PC-3 (cell line): ENCODE measurements around the gene IRF2. TPM values are rescaled to one million over a fixed set of nuclear protein-coding genes. Genes with fewer than 3 reads are reported as not detected.

Source experiments
- ATAC-seq: fragments of 200-7000 bp; cut with Tn5 transposase; 2 replicates; pipeline ENCODE4 v1.9.1; 2020; ENCODE audit warnings: mild to moderate bottlenecking, moderate library complexity
- BruUV-seq: library from RNA; stranded (reverse); fragments of 400-500 nt; replicated peaks from 2 replicates; lab custom pipeline; 2021; lab: Mats Ljungman, UMichigan
- CTCF ChIA-PET: fragments of 300-600 bp; sonication (Branson Sonifier 250); formaldehyde crosslinking; loops from one replicate; lab custom pipeline; 2022; ENCODE audit warnings: antibody characterized with exemption; lab: Charles Lee
- POLR2A ChIA-PET: fragments of 300-600 bp; sonication (Branson Sonifier 250); formaldehyde crosslinking; loops from one replicate; lab custom pipeline; 2022; ENCODE audit warnings: antibody characterized with exemption; ENCODE audit not compliant: unreplicated experiment; lab: Charles Lee
- DNase-seq: peaks from one replicate; pipeline ENCODE4 v3.0.0-alpha.2; 2015
- H2AFZ ChIP-seq: fragments of 300-600 bp; sonication (generic); 2 replicates; pipeline ENCODE4 v1.6.0; 2016; ENCODE audit warnings: antibody characterized with exemption, low read length
- H3F3A ChIP-seq: fragments of 300-600 bp; sonication (generic); one replicate; pipeline ENCODE4 v1.6.0; 2017; ENCODE audit warnings: antibody characterized with exemption, low read length, control low read depth, mild to moderate bottlenecking; ENCODE audit not compliant: unreplicated experiment
- H3K27ac ChIP-seq: fragments of 300-600 bp; sonication (generic); 2 replicates; pipeline ENCODE4 v1.5.1; 2016; ENCODE audit warnings: mild to moderate bottlenecking, low read length
- H3K27me3 ChIP-seq: fragments of 300-600 bp; sonication (generic); 2 replicates; pipeline ENCODE4 v1.6.1; 2016; ENCODE audit warnings: low read length, mixed read lengths
- H3K36me3 ChIP-seq: fragments of 300-600 bp; sonication (generic); 2 replicates; pipeline ENCODE4 v1.6.1; 2016; ENCODE audit warnings: low read depth, mixed run types, low read length, mixed read lengths
- H3K4me1 ChIP-seq: fragments of 300-600 bp; sonication (generic); 2 replicates; pipeline ENCODE4 v1.5.1; 2016; ENCODE audit warnings: low read length; ENCODE audit not compliant: insufficient read depth
- H3K4me2 ChIP-seq: fragments of 300-600 bp; sonication (generic); 2 replicates; pipeline ENCODE4 v1.6.0; 2016; ENCODE audit warnings: low read length
- H3K4me3 ChIP-seq: fragments of 300-600 bp; sonication (generic); 2 replicates; pipeline ENCODE4 v1.5.1; 2016; ENCODE audit warnings: mild to moderate bottlenecking, low read length, mixed read lengths
- H3K79me2 ChIP-seq: fragments of 300-600 bp; sonication (generic); 2 replicates; pipeline ENCODE4 v1.6.1; 2017; ENCODE audit warnings: low read length, mixed read lengths
- H3K9ac ChIP-seq: fragments of 300-600 bp; sonication (generic); 2 replicates; pipeline ENCODE4 v1.6.0; 2016; ENCODE audit warnings: mild to moderate bottlenecking, low read length
- H3K9me2 ChIP-seq: fragments of 300-600 bp; sonication (generic); replicated peaks from 2 replicates; pipeline ENCODE4 v1.6.1; 2016; ENCODE audit warnings: mixed run types, low read length, mixed read lengths
- H3K9me3 ChIP-seq: fragments of 300-600 bp; sonication (generic); 2 replicates; pipeline ENCODE4 v1.6.1; 2016; ENCODE audit warnings: low read length, mixed read lengths
- H4K20me1 ChIP-seq: fragments of 300-600 bp; sonication (generic); 2 replicates; pipeline ENCODE4 v1.6.1; 2016; ENCODE audit warnings: low read length, mixed read lengths
- CTCF ChIP-seq: fragments of 300-600 bp; sonication (generic); conservative IDR thresholded peaks from 2 replicates; pipeline ENCODE4 v1.5.1; 2017; ENCODE audit warnings: antibody characterized with exemption, low read depth, mild to moderate bottlenecking, low read length
- EZH2 ChIP-seq: fragments of 300-600 bp; sonication (generic); IDR thresholded peaks from one replicate; pipeline ENCODE4 v1.6.1; 2017; ENCODE audit warnings: antibody characterized with exemption, mild to moderate bottlenecking, low read length; ENCODE audit not compliant: unreplicated experiment
- EZH2phosphoT487 ChIP-seq: fragments of 300-600 bp; sonication (generic); IDR thresholded peaks from 2 replicates; pipeline ENCODE4 v1.6.1; 2018; ENCODE audit warnings: mild to moderate bottlenecking, antibody characterized with exemption, low read length, borderline replicate concordance
- intact Hi-C: fragments of 100-400 bp; cut with micrococcal nuclease; formaldehyde crosslinking; loops from 2 replicates; pipeline ENCODE4 v1.9.0; 2023
- total RNA-seq: library from RNA; depleted of rRNA; stranded (reverse); fragments of >200 nt; gene quantifications from 2 replicates; pipeline ENCODE4 v1.2.3, GENCODE V29; 2014

The IRF2 gene
- total RNA-seq, 1 experiment from 2014 or later, result 7.7 TPM

- Histone ChIP-seq H3K9me2 (no peaks in the 10 kb centered on the region), H3K4me3 (no peak overlapping the region), H3K27me3 (no peaks in the 10 kb centered on the region), H3K4me1 (peaks cover 24% of the 10 kb centered on the region), H3K4me2 (no peak overlapping the region), H3K36me3 (no peaks in the 10 kb centered on the region; the same call in 1 of the 2 replicates), H4K20me1 (no peaks in the 10 kb centered on the region), H3F3A (peaks cover 5% of the 10 kb centered on the region), H3K9ac (no peak overlapping the region), H2AFZ (no peak overlapping the region), H3K9me3 (no peaks in the 10 kb centered on the region), H3K27ac (no peak overlapping the region), H3K79me2 (no peaks in the 10 kb centered on the region)
- BruUV-seq, result no TSS peak
- TF ChIP-seq CTCF, result no peak
- no peak for TF ChIP-seq EZH2phosphoT487
- no peak for TF ChIP-seq EZH2
- ChIA-PET POLR2A (no interaction called here), CTCF (no interaction called here)
- ATAC-seq, result no peak
- peak; percentile 32 for DNase-seq
- intact Hi-C loops, result loop anchor here (5.0 kb wide), 2 partner anchors 37 to 148 kb away; no protein-coding TSS in a partner anchor
Measured at GRCh38 chr4:184415071-184415470, 59.3 kb downstream of the IRF2 start.

- Histone ChIP-seq H3K27ac (no peak overlapping the region), H3K4me2 (no peak overlapping the region), H3K4me1 (peaks cover 20% of the 10 kb centered on the region), H3K79me2 (no peaks in the 10 kb centered on the region), H3K9ac (no peak overlapping the region), H3F3A (peaks cover 5% of the 10 kb centered on the region), H2AFZ (no peak overlapping the region), H3K4me3 (no peak overlapping the region), H3K9me3 (no peaks in the 10 kb centered on the region), H3K9me2 (no peaks in the 10 kb centered on the region), H3K36me3 (no peaks in the 10 kb centered on the region; the same call in 1 of the 2 replicates), H3K27me3 (no peaks in the 10 kb centered on the region), H4K20me1 (no peaks in the 10 kb centered on the region)
- TF ChIP-seq EZH2phosphoT487, result no peak
- no peak for TF ChIP-seq CTCF
- no peak for TF ChIP-seq EZH2
- ATAC-seq, result no peak
- BruUV-seq, result no TSS peak
- intact Hi-C loops, result no loop called here
- POLR2A ChIA-PET, result no interaction called here
- DNase-seq, result no peak
- CTCF ChIA-PET, result no interaction called here
Measured at GRCh38 chr4:184413261-184414046, 60.9 kb downstream of the IRF2 start.

GRCh38 chr4:184410748-184411147 lies 63.6 kb downstream of the IRF2 start:
- intact Hi-C loops, result no loop called here
- ChIA-PET CTCF (no interaction called here), POLR2A (no interaction called here)
- Histone ChIP-seq H3K27ac (no peak overlapping the region), H3K9ac (no peak overlapping the region), H3K4me2 (no peak overlapping the region), H3K4me3 (no peak overlapping the region), H2AFZ (no peak overlapping the region), H3K36me3 (no peaks in the 10 kb centered on the region; the same call in 1 of the 2 replicates), H3K9me2 (no peaks in the 10 kb centered on the region), H3K79me2 (no peaks in the 10 kb centered on the region), H4K20me1 (no peaks in the 10 kb centered on the region), H3K9me3 (no peaks in the 10 kb centered on the region), H3F3A (no peaks in the 10 kb centered on the region), H3K4me1 (peaks cover 16% of the 10 kb centered on the region), H3K27me3 (no peaks in the 10 kb centered on the region)
- BruUV-seq, result no TSS peak
- DNase-seq, result no peak
- ATAC-seq, result no peak
- no peak for TF ChIP-seq EZH2phosphoT487
- no peak for TF ChIP-seq CTCF
- no peak for TF ChIP-seq EZH2
